ENCODE data around the gene KRT222.

KRT222 gene

GRCh38 chr17:40686192-40686591 lies 21.2 kb upstream of the KRT222 start:
- no peak overlapping the region for H3K4me3 ChIP-seq (ENCODE audit: low read depth, low read length)
- DNase-seq (ENCODE audit: low read depth, low spot score) = no peak
- in situ Hi-C loops (cut with HindIII; ENCODE audit: low sequenced_read_pairs) = no loop called here
- no peak for TF ChIP-seq CTCF (IDR thresholded peaks at IDR 0.05; ENCODE audit: low read depth, low read length)

GRCh38 chr17:40680998-40681397 lies 16.0 kb upstream of the KRT222 start:
- no peak for TF ChIP-seq CTCF (IDR thresholded peaks at IDR 0.05; ENCODE audit: low read depth, low read length)
- in situ Hi-C loops (cut with HindIII; ENCODE audit: low sequenced_read_pairs) = no loop called here
- DNase-seq (ENCODE audit: low read depth, low spot score) = no peak
- H3K4me3 ChIP-seq (ENCODE audit: low read depth, low read length) = no peak overlapping the region

GRCh38 chr17:40679523-40679907 lies 14.5 kb upstream of the KRT222 start:
- in situ Hi-C loops (cut with HindIII; ENCODE audit: low sequenced_read_pairs) = no loop called here
- no peak for DNase-seq (ENCODE audit: low read depth, low spot score)
- H3K4me3 ChIP-seq (ENCODE audit: low read depth, low read length) = no peak overlapping the region
- no peak for TF ChIP-seq CTCF (IDR thresholded peaks at IDR 0.05; ENCODE audit: low read depth, low read length)

GRCh38 chr17:40678902-40679522 lies 14.0 kb upstream of the KRT222 start:
- in situ Hi-C loops (cut with HindIII; ENCODE audit: low sequenced_read_pairs) = no loop called here
- no peak overlapping the region for H3K4me3 ChIP-seq (ENCODE audit: low read depth, low read length)
- no peak for DNase-seq (ENCODE audit: low read depth, low spot score)
- no peak for TF ChIP-seq CTCF (IDR thresholded peaks at IDR 0.05; ENCODE audit: low read depth, low read length)

GRCh38 chr17:40675905-40676304 lies 10.9 kb upstream of the KRT222 start:
- H3K4me3 ChIP-seq (ENCODE audit: low read depth, low read length) = no peak overlapping the region
- in situ Hi-C loops (cut with HindIII; ENCODE audit: low sequenced_read_pairs) = no loop called here
- DNase-seq (ENCODE audit: low read depth, low spot score) = no peak
- TF ChIP-seq CTCF (IDR thresholded peaks at IDR 0.05; ENCODE audit: low read depth, low read length) = no peak

GRCh38 chr17:40672654-40673053 lies 7.7 kb upstream of the KRT222 start:
- DNase-seq (ENCODE audit: low read depth, low spot score) = no peak
- in situ Hi-C loops (cut with HindIII; ENCODE audit: low sequenced_read_pairs) = no loop called here
- TF ChIP-seq CTCF (IDR thresholded peaks at IDR 0.05; ENCODE audit: low read depth, low read length) = no peak
- no peak overlapping the region for H3K4me3 ChIP-seq (ENCODE audit: low read depth, low read length)

- DNase-seq (ENCODE audit: low read depth, low spot score) = no peak
- in situ Hi-C loops (cut with HindIII; ENCODE audit: low sequenced_read_pairs) = no loop called here
- no peak overlapping the region for H3K4me3 ChIP-seq (ENCODE audit: low read depth, low read length)
- no peak for TF ChIP-seq CTCF (IDR thresholded peaks at IDR 0.05; ENCODE audit: low read depth, low read length)
These were observed 6.3 kb upstream of the KRT222 start for GRCh38 chr17:40671282-40671681.

Measured in astrocyte of the spinal cord (primary cell).